Measurements from ENCODE around the gene CD151.

CD151 gene

DNA sequence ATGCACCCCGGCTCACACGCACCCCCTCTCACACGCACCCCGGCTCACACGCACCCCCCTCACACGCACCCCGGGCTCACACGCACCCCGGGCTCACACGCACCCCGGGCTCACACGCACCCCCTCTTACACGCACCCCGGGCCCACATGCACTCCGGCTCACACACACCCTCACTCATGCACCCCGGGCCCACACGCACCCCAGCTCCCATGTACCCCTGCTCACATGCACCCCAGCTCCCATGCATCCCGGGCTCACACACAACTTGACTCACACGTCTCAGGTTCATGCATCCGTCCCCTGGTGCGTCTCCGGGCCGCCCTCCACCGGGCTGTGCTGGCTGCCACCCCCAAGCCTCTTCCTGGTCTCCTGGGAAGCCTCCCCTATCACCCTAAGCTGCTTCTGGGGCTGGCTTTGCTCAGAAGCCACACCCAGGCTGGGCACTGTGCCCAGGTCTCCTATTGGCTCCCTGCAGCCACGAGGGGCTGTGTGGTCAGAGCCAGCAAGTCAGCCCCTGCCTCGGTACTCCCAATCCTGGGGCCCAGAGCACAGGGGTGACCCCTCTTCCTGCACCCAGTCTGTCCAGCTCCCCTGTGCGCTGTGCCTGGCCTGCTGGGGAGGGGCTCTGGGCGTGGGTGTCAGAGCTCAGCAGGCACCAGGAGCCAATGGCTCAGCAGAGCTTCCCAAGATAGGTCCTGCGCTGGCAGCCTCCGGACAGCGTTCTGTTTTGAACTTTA is 26.8 kb downstream of the CD151 start:
- peak; percentile 56 to 70 (median 60) for DNase-seq

DNA sequence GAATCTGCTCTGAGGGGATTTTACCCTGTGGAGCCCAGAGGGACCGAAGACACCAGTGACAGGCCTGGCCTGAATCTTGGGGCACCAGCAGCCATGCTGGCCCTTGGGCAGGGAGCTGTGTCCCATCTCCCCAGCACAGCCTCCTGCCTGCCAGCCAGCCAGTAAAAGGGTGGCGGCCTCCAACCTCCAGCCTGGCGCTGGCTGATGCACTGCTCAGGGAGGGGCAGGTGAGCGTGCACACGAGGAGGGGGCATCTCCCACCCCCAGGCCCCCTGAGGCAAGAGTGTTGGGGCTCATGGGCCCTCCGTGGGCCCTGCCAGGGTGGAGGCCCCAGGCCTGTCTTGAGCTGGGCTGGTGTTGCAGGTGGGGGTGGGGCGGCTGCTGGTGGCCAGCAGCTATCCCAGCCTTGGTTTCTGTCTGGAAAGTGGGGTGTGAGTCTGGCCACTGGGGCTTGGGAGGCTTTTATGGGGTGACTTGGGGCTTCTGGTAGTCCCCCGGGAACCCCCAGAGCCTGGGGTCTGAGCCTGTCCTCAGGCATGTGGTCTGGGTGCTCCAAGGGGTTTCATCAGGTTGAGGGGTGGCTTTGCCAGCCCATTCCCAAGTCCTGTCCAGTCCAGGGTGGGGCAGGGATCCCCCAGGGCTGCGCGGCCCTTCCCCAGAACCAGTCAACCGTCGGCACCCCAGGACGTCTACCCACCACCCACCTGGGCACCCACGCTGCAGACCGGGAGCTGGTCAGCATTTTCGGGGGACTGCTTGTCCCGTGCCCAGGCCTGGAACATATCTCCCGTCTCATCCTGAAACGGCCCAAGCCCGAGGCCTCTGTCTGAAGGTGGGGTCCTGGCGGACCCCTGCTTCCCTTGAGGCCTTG is 27.7 kb downstream of the CD151 start:
- no peak for DNase-seq

DNA sequence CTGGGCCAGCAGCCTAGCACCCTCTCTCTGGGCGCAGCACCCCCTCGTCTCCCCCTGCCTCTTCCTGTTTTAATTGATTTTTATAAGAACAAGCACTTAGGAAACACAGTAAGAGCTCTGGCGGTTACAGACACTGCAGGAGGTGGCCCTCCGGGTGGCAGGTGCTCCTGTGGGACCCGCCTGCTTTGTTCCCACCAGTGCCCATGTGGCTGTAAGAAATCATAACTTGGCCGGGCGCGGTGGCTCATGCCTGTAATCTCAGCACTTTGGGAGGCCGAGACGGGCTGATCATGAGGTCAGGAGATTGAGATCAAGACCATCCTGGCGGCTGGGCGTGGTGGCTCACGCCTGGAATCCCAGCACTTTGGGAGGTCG is 28.3 kb downstream of the CD151 start:
- DNase-seq, result peak in 2 of 3 experiments; percentile 53 to 77

DNA sequence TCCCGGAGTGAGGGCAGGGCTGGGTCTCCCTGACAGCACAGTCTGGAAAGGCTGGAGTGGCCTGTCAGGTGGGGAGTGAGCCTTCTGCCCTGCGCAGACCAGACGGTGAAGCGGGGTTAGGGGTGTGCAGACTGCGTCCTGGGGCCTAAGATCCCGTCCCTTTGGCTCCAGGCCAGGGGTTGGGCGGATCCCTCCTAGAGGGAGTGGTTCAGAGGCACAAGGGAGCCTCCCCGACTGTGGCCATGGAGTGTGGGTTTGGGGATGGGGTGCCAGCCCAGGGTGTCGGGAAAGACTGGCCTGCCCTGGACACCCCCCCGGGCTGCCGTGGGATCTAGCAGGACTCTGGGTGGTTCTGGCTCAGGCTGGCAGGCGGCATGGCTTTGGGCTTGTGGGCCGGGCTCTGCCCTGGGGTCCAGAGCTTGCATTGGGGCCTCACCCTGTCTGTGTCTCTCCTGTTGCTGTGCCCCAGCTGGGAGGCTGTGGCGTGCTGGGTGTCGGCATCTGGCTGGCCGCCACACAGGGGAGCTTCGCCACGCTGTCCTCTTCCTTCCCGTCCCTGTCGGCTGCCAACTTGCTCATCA is 29.4 kb downstream of the CD151 start:
- no peak for DNase-seq

DNA sequence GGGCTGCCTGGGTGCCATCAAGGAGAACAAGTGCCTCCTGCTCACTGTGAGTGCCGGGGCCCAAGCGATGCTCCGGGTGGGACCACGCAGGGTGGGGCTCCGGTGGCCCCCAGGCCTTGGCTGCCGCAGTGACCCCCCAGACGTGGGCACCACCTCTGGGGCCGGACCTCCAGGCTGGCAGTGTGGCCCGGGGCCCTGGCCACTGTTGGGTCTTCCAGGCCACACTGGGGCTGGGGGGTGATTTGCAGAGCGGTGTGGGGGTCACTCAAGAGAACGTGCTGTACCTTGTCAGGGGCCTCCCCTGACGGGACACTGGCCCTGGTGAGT is 29.9 kb downstream of the CD151 start:
- no peak for DNase-seq

DNA sequence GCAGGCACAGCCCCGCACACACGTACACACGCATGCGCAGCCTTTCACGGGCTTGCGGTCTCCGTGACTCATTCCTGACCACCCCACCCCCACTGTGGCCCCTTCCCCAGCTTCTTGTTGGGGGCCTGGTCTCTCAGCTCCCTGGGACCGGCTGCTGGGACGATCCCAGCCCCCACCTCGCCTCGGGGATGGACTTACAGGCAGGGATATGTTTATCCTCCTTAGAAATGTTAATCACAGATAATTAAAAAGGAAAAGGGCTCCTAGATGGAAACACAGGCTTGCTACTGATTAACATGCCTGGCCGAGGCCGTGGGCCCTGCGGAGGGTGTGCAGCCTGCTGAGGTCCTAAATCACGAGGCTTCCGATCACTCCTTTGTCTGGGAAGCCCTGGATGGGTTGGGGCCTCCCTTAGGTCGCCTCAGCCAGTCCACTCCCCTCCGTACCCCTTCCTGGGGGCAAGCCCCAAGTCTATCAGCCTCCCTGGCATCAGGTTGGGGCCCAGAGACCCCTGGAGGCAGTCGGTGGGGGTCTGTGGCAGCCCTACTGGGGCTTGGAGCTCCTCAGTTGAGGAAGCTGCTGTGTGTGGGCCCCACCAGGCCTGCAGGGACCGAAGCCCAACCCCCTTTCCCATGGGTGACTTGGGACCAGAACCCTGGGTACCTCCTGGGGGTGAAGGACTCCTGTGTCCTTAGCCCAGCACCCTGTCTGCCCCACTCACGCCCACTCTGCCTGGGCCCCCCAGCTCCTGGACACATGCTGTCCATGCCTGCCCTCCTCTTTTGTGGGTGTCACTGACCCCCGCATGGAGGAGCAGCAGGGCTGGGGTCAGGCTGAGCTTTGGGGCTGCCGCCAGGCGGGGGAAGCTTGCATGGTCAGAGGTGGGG is 30.5 kb downstream of the CD151 start:
- DNase-seq, result no peak

DNA sequence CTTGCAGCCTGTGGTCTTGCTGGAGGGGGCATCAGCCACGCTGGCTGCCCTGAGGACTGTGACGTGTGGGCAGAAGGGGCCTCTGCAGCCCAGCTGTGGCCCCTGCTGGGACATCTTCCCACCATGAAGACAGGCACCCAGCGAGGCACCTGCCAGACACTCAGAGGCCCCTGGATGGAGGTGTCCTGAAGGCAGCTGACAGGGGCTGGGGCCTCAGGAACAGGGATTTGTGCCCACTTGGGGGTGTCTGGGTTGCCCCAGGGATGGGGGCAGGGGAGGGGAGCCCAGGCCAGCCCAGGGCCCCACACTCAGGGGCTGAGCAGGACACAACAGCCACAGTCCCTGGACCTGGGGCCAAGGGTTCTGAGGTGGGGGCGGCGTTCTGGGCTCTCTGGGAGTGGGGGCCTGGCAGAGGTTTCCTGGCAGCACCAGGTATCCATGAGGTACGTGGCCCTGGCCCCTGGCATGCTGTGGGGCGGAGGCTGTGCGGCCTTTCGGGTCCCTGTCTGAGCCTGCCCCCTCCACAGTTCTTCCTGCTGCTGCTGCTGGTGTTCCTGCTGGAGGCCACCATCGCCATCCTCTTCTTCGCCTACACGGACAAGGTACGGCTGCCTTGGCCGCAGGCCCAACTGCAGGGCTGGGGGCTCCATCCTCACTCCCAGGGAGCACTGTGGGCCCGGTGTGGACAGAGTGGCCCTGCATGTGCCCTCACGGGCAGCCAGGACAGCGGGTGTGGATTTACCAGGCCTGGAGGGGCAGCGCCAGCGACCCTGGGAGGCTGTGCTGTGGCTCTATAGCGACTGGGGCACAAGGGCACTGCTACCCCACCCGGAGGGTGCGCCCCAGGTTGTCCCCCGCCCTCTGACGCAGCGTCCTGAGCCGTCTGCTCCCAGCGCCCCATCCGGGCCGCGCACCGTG is 31.4 kb downstream of the CD151 start:
- DNase-seq, result no peak

DNA sequence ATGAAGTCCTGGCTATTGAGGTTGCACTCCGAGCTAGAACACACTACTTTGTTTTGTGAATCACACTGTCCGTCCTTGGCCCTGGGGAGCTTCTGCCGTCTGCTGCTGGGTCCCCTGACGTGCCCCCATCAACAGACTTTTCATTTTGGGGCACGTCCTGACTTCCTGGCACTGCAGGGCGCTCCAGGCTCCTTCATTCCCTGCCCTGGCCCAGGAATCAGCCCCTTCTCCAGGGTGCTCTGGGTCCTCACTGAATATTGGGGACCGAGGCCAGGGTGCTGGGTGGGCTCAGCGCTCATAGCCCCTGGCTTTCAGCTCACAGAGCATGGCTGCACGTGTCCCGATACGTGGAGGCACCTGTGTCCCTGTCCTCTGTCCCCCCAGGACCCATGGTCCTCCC is 32.1 kb downstream of the CD151 start:
- no peak for DNase-seq

DNA sequence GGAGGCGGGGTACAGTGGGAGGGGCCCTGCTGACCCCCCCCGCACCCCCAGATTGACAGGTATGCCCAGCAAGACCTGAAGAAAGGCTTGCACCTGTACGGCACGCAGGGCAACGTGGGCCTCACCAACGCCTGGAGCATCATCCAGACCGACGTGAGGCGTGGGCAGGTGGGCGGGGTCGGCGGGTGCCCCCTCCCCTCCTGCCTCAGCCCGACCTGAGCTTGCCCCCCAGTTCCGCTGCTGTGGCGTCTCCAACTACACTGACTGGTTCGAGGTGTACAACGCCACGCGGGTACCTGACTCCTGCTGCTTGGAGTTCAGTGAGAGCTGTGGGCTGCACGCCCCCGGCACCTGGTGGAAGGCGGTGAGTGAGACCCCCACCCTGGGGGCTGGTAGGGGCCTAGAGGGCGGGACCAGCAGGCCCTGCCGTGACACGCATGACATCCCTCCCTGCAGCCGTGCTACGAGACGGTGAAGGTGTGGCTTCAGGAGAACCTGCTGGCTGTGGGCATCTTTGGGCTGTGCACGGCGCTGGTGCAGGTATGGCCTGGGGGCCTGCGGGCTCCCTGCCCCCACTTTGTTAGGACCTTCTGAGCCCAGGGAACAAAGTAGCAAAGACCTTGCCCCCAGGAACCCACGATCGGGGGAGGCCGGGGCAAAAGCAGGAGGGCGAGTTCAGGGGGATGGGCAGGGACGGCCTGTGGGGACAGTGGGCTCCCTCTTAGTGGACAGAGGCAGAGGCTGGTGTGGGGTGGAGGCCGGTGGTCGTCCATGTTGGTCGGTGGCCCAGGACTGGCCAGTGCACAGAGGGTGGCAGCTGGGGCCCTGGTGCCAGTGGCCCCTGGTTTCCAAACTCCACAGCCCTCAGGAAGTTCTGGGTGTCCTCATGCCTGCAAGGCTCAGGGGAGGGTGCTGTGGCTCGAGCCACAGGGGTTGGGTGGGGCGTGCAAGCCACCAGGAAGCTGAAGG is 33.0 kb downstream of the CD151 start:
- no peak for DNase-seq

DNA sequence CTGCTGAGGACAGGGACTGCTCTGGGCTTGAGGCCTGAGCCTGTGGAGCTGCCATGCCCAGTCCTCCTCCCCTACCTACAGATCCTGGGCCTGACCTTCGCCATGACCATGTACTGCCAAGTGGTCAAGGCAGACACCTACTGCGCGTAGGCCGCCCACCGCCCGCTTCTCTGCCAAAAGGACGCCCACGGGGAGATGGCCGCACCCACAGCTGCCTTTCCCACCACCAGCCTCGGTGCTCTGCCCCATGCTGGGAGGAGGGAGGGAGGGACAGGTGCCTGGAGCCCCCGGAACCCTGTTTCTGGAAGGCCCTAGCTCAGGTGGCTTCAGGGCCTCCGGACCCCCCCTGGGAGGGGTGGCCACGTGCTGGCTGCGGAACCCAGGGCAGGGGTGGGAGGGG is 33.7 kb downstream of the CD151 start:
- DNase-seq, result no peak

DNA sequence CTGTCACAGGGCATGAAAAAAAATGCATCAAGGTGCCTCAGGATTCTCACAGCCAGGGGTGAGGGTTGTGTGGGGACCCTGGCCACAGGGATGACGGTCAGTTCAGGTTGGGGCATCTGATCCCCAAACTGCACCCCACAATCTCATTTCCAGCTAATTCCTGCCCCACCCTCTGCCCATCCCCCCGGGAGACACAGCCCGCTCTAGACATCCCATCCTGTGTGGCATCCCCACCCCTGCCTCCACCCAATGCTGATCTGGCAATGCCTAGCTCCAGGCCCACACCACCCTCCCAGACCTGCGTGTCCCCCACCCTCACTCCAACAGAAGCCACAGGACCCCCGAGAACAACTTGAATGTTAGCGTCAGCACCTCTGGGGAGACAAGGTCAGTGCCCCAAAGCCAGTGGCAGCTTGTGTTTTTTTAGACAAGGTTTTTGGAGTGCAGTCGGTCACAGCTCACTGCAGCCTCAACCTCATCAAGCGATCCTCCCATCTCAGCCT is 35.2 kb downstream of the CD151 start:
- no peak for DNase-seq

DNA sequence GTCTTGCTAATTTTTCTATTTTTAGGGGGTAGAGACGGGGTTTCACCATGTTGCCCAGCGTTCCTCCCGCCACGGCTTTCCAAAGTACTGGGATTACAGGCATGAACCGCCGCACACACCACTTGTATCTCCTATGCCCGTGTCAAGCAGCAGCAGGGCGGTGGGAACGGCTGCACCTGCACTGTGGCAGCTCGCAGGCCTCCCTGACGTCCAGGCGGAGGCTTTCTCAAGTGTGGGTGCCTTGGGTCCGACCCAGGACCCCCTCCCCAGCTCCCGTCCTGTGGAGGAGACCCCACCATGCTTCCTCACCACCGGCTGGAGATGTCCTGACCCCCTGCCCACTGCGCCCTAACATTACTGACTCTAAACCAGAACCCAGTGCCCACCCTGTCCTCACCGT is 35.6 kb downstream of the CD151 start:
- DNase-seq, result no peak

DNA sequence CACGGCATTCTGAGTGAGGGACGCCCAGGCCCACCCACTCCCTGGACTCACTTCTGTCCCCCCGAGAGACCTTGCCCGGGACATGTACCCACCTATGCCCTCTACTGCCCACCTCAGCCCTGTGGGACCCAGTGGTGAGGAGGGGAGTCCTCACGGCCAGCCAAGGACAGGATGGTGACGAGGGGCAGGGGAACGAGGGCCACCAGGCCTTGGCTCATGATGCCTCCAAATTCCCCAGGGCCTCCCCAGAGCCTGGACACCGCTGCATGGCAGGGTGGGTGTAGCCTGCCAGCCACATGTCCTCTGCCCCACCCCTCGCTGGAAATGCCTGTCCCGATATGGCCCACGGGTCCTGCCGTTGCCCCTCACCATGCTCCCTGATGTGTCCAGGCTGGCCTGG is 36.0 kb downstream of the CD151 start:
- DNase-seq, result no peak

DNA sequence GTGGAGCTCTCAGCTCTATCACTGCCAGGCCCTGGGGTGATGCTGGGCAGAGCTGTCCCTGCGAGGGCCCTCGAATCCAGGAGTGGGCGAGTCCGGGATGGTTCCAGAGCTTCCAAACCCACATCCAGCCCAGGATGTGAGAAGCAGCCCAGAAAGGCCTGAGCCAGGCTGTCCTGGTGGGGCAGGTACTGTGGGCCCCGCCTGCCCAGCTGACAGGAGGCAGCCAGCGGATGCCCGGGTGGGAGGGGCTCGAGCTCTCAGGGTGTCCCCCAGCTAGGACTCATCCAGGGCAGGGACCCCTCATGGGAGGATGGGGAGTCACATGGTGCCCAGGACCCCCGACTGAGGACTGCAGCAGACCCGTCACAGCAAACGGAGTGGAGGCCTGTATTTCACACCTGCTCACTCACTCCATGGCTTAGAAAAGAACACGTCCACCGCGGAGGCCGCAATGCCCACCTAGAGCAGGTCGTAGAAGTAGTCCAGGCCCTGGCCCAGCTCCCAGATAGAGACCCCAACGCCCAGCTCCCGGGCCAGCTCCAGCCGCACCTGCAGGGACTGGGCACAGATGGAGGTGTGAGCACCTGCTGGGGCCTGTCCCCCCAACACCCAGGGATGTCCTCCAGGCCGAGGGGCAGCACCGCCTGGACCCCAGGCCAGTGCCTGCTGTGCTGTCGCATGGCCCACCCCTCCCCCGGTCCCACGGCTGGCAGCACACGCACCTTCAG is 36.8 kb downstream of the CD151 start:
- DNase-seq, result no peak

DNA sequence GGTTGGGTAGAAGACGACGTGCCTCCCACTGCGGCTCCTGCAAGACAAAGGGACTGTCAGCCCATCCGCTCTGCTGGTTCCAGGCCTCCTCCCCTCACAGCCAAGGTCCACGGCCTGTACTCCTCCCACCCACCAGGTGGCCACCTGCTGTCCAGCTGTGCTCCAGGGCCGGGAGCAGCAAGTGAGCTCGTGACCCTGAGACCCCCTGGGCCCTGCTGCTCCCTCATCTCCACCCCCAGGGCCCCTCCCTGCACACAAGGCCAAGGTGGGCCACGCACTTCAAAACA is 37.3 kb downstream of the CD151 start:
- DNase-seq, result peak in 1 of 3 experiments; percentile 20

DNA sequence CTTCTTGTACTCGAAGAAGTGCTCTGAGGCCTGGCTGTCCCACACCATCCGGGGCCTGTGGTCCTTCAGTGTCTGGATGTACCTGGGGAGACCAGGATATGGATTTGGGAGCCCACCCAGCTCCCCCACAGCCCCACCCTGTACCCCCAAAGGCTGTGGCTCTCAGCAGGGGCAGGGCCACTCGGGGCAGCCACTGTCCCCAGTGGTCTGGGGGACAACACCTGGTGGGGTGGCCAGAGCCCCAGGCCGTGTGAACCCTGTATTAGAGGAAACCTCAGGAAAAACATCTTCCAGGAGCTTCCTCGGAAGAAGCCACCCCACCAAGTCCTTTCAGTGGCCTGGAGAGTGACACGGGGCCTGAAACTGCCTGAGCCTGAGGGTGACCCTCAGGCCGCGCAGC is 37.7 kb downstream of the CD151 start:
- DNase-seq, result no peak

DNA sequence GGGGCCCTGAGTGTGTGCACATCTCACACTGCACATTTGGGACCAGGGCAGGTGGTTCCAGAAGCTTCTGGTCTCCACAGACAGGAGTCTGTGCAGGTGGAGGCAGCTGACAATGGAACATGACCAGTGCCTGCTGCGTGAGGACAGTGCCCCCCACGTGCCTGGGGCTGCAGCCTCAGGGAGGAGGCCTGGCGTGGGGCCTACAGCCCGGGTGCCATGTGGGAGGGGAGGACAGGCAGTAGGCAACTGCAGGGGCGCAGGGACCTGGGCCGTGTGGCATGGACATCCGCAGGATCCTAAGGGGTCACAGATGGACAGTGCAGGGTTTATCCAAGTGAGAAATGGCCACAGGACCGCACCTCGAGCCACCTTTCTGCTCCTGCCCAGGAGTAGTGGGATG is 38.7 kb downstream of the CD151 start:
- no peak for DNase-seq

DNA sequence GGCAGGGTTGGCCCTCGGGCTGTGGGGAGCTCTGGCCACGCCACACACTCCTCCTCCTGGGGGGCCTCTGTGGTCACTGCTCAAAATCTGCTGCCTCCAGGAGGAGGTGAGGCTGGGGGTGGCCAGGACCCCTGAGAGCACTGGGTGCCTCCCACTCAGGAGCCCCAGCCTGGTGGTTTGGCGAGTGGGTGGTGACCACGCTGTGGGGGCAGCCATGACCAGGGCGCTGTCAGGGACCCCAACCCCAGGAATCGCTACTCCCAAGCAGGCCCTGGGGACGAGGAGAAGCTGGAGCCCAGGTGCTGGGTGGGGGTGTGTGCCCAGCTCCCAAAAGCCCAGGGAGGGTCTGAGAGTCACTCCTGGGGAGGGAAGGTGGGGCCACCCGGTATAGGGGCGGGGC is 40.0 kb downstream of the CD151 start:
- no peak for DNase-seq

DNA sequence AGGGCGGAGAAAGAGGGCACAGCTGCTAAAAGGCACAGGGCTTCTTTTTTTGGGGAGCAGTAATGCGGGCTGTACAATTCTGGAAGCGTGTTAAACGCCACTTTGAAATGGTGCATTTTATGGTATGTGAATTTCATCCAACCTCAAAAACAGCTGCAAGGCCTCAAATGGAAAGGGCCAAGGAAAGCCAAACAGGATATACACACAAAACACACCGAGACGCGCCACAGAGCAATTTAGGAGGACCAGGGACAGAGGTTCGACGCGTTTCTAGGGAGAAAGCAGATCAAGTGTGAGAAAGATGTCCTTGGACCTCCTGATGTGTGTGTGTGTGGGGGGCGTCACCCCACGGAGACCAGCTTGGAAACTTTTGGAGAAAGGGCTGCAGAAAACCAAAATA is 41.0 kb downstream of the CD151 start:
- no peak for DNase-seq

DNA sequence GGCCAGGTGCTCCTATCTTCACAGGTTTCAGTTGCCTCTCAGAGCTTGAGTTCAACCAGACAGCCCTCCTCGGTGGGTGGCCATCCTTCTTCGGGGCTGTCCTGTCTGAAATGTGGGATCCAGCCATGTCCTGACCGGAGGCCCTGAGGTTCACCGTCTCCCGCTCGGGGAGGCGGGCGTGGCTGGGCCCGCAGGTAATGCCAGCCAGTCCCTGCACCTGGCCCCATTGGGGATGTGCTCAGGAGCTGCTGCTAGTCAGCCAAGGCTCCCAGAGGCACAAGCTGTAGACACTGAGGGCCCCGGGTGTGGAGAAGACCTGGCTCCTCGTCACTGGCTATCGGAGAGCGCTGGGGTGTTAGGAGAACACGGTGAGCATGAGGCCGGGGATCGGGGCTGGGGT is 42.5 kb downstream of the CD151 start:
- DNase-seq, result no peak

Data from NCI-H1417 (cell line).